Uterus (tissue), 4 donors: ENCODE measurements around the gene MAD1L1. TPM values are rescaled to one million over a fixed set of nuclear protein-coding genes. Genes with fewer than 3 reads are reported as not detected.
"Not testable (repeated sequence)": the region's sequence is repeated elsewhere in the genome, so short reads cannot be mapped to it uniquely, and the experiment has no call there.

Source experiments
- DNase-seq, 2 donors: peaks; one replicate each; pipeline ENCODE4 v3.0.0-alpha.2; 2019 to 2020
- H3K27ac ChIP-seq, 2 donors: fragments of 200-600 bp; sonication (generic); 1 replicate in 1 of 2; 2 replicates in 1 of 2; pipeline ENCODE4 v1.5.1; 2016 to 2018
- H3K27me3 ChIP-seq, 2 donors: fragments of 200-600 bp; sonication (generic); one replicate each; pipeline ENCODE4 v1.5.1; 2018 to 2019; ENCODE audit warnings: control low read depth in 1 of 2
- H3K36me3 ChIP-seq, 2 donors: fragments of 200-600 bp; sonication (generic); one replicate each; pipeline ENCODE4 v1.5.1; 2019; ENCODE audit warnings: control low read depth in 1 of 2
- H3K4me1 ChIP-seq, 2 donors: fragments of 200-600 bp; sonication (generic); one replicate each; pipeline ENCODE4 v1.5.1; 2018 to 2019; ENCODE audit warnings: control low read depth in 1 of 2
- H3K4me3 ChIP-seq, 2 donors: fragments of 200-600 bp; sonication (generic); 1 replicate in 1 of 2; 2 replicates in 1 of 2; pipeline ENCODE4 v1.5.1; 2018 to 2019; ENCODE audit warnings: mild to moderate bottlenecking in 1 of 2
- H3K9me3 ChIP-seq, 2 donors: fragments of 200-600 bp; sonication (generic); one replicate each; pipeline ENCODE4 v1.5.1; 2019; ENCODE audit warnings: control low read depth in 1 of 2
- CTCF ChIP-seq, 4 experiments: fragments of 200-600 bp in 2 of 4; fragments of 450-650 bp in 2 of 4; sonication (generic) in 2 of 4; IDR thresholded peaks; one replicate each; pipeline ENCODE4 v1.5.1; 2016 to 2019; ENCODE audit warnings: antibody characterized with exemption in 4 of 4, mild to moderate bottlenecking in 2 of 4, moderate library complexity in 1 of 4
- POLR2A ChIP-seq, 2 donors: fragments of 450-650 bp; IDR thresholded peaks; one replicate each; pipeline ENCODE4 v1.6.1; 2016; ENCODE audit warnings: antibody characterized with exemption in 2 of 2, mild to moderate bottlenecking in 1 of 2, moderate library complexity in 1 of 2
- intact Hi-C: fragments of 100-400 bp; cut with DNase I; formaldehyde crosslinking; loops from one replicate; pipeline ENCODE4 v1.15.1; 2023; ENCODE audit warnings: low total_unique reads
- total RNA-seq, 4 donors: library from RNA; depleted of rRNA in 3 of 4; stranded (reverse); fragments of >200 nt in 3 of 4; gene quantifications; one replicate each; pipeline versions ENCODE4 v1.1.0 to v1.2.4, GENCODE V29; 2014 to 2023
- donor health status: DM: yes; HTN: yes; CAD: no.

Gene MAD1L1
- total RNA-seq, 4 donors from 2014 or later, result 13.3 to 37.4 (median 33.1) TPM

DNA sequence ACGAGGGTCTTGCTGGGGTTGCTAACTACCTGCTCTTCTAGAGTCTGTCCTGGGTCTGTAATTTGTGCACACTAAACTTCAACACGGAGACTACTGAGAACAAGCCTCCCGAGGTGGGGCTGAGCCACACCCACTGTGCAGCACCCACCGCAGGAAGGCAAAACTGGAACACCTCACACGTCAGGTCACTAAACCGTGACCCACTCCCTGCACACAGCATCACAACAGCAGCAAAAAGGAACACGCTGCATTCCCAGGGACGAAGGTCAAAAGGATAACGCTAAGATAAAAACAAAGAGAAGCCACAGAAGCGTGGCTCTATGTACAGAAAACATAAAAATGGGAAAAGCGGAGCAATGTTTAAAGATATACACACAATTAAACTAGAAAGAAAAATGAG lies 170.1 kb downstream of the MAD1L1 start:
- H3K4me1 ChIP-seq, result no peaks in the 10 kb centered on the region
- H3K27ac ChIP-seq, result no peak overlapping the region
- H3K9me3 ChIP-seq, result no peaks in the 10 kb centered on the region
- no peaks in the 10 kb centered on the region for H3K36me3 ChIP-seq
- no peak for DNase-seq
- TF ChIP-seq CTCF (IDR thresholded peaks at IDR 0.05), result no peak
- no peak for TF ChIP-seq POLR2A (IDR thresholded peaks at IDR 0.05)
- no peak overlapping the region for H3K4me3 ChIP-seq
- no peaks in the 10 kb centered on the region for H3K27me3 ChIP-seq
- intact Hi-C loops, result no loop called here

DNA sequence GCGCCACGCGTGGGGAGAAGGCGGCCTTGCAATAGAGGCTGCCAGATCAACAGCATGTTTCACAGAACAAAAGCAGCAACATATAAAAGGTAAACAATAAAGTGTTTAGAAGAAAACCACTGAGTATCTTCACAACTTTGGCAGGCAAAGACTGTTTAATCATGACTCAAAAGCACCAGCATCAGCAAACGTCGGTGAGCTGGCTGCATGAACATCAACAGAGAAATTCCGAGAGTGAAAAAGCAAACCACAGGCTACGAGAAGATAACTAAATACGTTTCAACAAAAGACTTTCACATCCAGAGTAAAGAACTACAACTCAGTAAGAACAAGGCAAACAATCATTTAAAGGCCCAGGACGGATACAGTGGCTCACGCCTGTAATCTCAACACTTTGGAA lies 172.0 kb downstream of the MAD1L1 start:
- DNase-seq, result no peak
- intact Hi-C loops, result no loop called here
- Histone ChIP-seq H3K9me3 (no peaks in the 10 kb centered on the region), H3K4me3 (no peak overlapping the region), H3K27ac (no peak overlapping the region), H3K27me3 (no peaks in the 10 kb centered on the region), H3K4me1 (no peaks in the 10 kb centered on the region), H3K36me3 (no peaks in the 10 kb centered on the region)
- TF ChIP-seq POLR2A (IDR thresholded peaks at IDR 0.05) (no peak), CTCF (IDR thresholded peaks at IDR 0.05) (no peak)

GRCh38 chr7:2059964-2060700 lies 172.6 kb downstream of the MAD1L1 start:
- H3K4me3 ChIP-seq, result no peak overlapping the region
- no peak for TF ChIP-seq POLR2A (IDR thresholded peaks at IDR 0.05)
- no peak for TF ChIP-seq CTCF (IDR thresholded peaks at IDR 0.05)
- H3K4me1 ChIP-seq, result no peaks in the 10 kb centered on the region
- DNase-seq, result no peak
- intact Hi-C loops, result no loop called here
- H3K27me3 ChIP-seq, result no peaks in the 10 kb centered on the region
- H3K9me3 ChIP-seq, result no peaks in the 10 kb centered on the region
- no peaks in the 10 kb centered on the region for H3K36me3 ChIP-seq
- H3K27ac ChIP-seq, result no peak overlapping the region

- H3K27me3 ChIP-seq, H3K27ac ChIP-seq, DNase-seq, H3K9me3 ChIP-seq, intact Hi-C loops, H3K4me1 ChIP-seq, H3K4me3 ChIP-seq, H3K36me3 ChIP-seq: not testable (repeated sequence)
Measured at GRCh38 chr7:2058246-2058645, 174.5 kb downstream of the MAD1L1 start.

DNA sequence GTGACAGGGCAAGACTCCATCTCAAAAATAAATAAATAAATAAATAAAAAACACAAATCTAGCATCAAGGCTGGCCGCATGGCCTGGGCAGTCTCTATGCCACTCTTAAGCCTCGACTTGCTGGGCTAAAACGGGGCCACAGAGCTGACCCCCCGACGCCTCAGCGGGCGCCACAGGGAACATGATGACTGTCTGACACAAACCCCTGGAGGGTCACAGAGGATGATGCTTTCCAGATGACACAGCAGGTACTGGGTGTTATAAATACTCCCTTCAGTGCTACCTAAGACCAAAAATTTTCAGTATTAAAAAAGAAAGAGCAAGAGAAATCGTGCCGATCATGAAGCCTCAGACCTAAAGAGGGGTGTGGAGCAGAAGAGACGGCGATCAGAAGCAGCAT lies 176.8 kb downstream of the MAD1L1 start:
- H3K9me3 ChIP-seq, result no peaks in the 10 kb centered on the region
- intact Hi-C loops, result no loop called here
- H3K4me1 ChIP-seq, result no peaks in the 10 kb centered on the region
- no peak for DNase-seq
- no peaks in the 10 kb centered on the region for H3K27me3 ChIP-seq
- no peaks in the 10 kb centered on the region for H3K36me3 ChIP-seq
- no peak overlapping the region for H3K4me3 ChIP-seq
- TF ChIP-seq POLR2A (IDR thresholded peaks at IDR 0.05) (no peak), CTCF (IDR thresholded peaks at IDR 0.05) (no peak)
- H3K27ac ChIP-seq, result no peak overlapping the region

GRCh38 chr7:2054927-2055326 lies 177.8 kb downstream of the MAD1L1 start:
- DNase-seq, result no peak
- intact Hi-C loops, result no loop called here
- H3K9me3 ChIP-seq, result no peaks in the 10 kb centered on the region
- TF ChIP-seq POLR2A (IDR thresholded peaks at IDR 0.05) (no peak), CTCF (IDR thresholded peaks at IDR 0.05) (no peak)
- no peak overlapping the region for H3K27ac ChIP-seq
- H3K36me3 ChIP-seq, result no peaks in the 10 kb centered on the region
- no peaks in the 10 kb centered on the region for H3K4me1 ChIP-seq
- no peak overlapping the region for H3K4me3 ChIP-seq
- no peaks in the 10 kb centered on the region for H3K27me3 ChIP-seq
